C4-2B (cell line): ENCODE data around the gene DOCK9.

Experiments
- H3K27ac ChIP-seq: fragments of 450-650 bp; 2 replicates; pipeline ENCODE4 v1.5.1; 2017
- ZFX ChIP-seq: fragments of 450-650 bp; IDR thresholded peaks from 2 replicates; pipeline ENCODE4 v1.6.1; 2017
- TF ChIP-seq, protein P1 (sequence below): fragments of 450-650 bp; conservative IDR thresholded peaks from 2 replicates; pipeline ENCODE4 v1.5.1; 2017; ENCODE audit warnings: mild to moderate bottlenecking

Gene DOCK9

DNA sequence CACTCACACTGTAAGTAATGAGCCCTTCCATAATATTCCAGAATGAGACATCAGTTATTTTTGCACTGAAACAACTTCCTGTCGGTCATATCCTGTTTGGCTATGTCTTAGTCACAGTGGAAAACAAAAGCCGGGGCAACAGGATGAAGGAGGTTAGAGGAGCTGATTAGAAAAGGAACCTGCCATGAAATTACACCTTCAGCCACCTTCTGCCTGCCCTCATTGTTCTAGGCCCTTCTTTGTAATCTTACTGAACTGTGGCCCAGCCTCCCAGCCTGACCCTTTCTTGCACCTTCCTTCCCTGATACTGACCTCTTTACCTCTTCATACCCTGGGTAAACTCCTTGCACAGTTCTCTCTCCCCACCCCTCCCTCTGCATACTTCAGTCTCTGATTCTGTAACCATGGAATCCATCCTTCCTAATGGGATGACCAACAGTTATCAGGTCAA is 67.3 kb downstream of the DOCK9 start:
- H3K27ac ChIP-seq, result no peak overlapping the region
- TF ChIP-seq, protein P1, sequence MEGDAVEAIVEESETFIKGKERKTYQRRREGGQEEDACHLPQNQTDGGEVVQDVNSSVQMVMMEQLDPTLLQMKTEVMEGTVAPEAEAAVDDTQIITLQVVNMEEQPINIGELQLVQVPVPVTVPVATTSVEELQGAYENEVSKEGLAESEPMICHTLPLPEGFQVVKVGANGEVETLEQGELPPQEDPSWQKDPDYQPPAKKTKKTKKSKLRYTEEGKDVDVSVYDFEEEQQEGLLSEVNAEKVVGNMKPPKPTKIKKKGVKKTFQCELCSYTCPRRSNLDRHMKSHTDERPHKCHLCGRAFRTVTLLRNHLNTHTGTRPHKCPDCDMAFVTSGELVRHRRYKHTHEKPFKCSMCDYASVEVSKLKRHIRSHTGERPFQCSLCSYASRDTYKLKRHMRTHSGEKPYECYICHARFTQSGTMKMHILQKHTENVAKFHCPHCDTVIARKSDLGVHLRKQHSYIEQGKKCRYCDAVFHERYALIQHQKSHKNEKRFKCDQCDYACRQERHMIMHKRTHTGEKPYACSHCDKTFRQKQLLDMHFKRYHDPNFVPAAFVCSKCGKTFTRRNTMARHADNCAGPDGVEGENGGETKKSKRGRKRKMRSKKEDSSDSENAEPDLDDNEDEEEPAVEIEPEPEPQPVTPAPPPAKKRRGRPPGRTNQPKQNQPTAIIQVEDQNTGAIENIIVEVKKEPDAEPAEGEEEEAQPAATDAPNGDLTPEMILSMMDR, result no peak
- no peak for TF ChIP-seq ZFX

DNA sequence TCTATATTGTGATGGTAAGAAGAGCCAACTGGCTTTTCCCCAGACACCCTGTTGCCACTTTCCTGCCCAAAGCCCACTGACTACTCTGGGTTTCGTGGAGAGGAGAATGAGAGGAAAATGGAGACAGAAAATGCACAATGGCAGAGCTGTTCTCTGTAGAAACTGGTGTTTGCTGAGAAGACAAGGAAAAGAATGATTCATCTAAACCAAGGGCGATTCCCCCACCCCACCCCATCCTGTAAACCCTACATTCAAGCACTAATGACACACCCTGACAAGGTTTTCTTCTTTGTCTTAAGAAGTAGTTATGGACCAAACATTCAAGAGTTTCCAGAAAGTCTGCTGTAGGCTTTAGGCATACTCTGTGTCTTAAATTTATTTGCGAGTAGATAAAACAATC is 68.8 kb downstream of the DOCK9 start:
- H3K27ac ChIP-seq, result no peak overlapping the region
- no peak for TF ChIP-seq ZFX
- TF ChIP-seq, protein P1, result no peak

DNA sequence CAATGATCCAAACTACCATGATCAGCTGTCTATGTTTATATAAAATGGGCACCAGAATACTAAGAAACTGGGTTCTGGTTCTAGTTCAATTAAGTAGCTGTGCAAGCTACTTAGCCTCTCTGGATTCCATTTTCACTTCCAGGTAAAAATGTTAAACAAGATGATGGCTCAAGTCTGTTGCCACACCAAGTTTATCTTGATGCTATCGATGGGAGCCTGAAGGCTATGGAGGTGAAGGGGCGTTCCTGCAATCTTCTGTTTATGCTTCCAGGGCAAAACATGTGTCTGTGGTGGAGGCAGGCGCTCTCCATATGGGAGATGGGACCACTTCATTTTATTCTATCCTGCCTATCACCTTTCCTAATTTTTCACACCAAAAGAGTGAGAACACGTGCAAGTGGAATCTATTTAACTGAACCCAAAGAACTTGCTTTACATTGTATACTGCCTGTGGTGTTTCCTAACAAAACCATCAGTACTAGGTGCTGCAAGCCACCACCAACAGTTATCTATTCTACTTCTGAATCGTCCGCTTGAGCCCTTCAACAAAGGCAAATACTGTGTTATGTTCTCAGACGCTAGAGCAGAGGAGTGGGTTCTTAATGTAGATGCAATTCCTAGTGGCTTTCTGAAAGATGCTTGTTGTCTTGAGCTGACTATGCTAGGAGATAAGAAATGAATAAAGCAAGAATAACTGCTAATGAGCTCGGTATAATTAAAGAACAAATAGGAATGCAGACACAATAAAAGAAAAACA is 70.9 kb downstream of the DOCK9 start:
- no peak overlapping the region for H3K27ac ChIP-seq
- TF ChIP-seq ZFX, result no peak
- TF ChIP-seq, protein P1, result no peak

DNA sequence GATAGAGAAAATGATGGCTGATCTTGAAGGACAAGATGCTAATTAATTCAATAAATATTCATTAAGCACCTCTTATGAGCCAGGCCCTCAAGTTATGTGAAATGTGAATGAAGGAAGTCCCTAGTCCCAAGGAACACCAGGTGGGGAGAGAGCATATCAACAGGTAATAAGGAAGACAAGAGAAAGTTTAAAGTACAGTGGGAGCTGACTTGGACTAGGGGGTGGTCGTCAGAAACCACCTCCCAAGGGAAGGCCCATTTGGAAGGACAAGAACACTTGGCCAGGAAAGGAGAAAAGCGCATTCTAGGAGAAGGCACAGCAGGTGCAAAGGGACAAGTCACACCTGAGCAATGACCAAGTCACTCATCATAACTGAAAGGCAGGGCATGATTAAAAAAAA is 72.7 kb downstream of the DOCK9 start:
- no peak overlapping the region for H3K27ac ChIP-seq
- TF ChIP-seq, protein P1, result no peak
- no peak for TF ChIP-seq ZFX

DNA sequence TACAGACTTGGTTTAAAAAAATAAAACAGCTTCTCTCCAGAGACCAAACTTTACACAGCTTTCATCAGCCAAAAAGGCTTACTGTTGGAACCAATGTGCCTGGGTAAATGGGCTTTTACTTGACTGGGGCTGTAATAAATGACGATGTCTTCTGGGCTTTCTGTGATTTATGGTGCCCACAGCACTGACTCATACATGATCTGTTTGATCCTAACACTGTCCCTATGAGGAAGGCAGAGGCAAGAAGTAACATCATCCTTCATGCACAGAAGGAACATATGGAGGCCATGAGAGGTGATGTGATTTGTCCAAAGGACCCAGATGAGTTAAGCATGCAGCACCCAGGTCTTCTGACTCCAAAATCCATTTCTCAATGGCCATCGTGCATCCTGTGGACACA is 77.4 kb downstream of the DOCK9 start:
- no peak overlapping the region for H3K27ac ChIP-seq
- no peak for TF ChIP-seq ZFX

DNA sequence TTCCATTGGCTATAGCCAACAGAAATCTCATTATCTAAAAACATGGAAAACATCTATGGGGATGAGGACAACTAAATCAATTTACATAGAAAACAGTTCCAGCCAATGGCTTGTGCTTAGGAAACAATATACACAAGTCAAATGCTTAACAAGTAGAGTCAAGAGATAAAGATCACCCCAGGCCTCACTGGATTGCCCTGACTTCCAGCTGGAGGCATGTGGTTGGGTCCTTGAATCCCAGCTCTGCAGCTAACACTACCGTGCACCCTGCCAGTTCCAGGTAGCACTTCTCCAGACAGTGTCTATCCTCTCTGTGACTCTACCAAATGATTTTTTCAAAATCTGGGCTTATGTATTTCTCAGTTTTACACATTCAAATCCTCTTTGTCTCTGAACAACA is 80.2 kb downstream of the DOCK9 start:
- TF ChIP-seq ZFX, result no peak
- TF ChIP-seq, protein P1, result no peak

DNA sequence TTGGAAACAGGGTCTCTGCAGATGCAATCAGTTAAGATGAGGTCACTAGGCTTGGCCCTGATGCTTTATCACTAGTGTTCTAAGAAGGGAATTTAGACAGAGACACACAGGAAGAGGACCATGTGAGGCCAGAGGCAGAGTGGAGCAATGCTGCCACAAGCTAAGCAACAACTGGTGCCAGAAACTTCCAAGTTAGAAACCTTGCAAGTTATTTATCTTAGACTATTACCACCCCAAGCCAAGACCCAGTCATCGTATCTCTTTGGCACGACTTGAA is 81.1 kb downstream of the DOCK9 start:
- TF ChIP-seq ZFX, result no peak
- TF ChIP-seq, protein P1, result no peak
- no peak overlapping the region for H3K27ac ChIP-seq

More for the DNA sequence above, 80.2 kb downstream of the DOCK9 start:
- H3K27ac ChIP-seq, result no peak overlapping the region
